AG08396 (cell line): ENCODE data around the gene FOXQ1.

Source experiments
- DNase-seq: peaks from one replicate; pipeline ENCODE4 v3.0.0; 2012; ENCODE audit warnings: low spot score, mixed read lengths

The FOXQ1 gene

DNA sequence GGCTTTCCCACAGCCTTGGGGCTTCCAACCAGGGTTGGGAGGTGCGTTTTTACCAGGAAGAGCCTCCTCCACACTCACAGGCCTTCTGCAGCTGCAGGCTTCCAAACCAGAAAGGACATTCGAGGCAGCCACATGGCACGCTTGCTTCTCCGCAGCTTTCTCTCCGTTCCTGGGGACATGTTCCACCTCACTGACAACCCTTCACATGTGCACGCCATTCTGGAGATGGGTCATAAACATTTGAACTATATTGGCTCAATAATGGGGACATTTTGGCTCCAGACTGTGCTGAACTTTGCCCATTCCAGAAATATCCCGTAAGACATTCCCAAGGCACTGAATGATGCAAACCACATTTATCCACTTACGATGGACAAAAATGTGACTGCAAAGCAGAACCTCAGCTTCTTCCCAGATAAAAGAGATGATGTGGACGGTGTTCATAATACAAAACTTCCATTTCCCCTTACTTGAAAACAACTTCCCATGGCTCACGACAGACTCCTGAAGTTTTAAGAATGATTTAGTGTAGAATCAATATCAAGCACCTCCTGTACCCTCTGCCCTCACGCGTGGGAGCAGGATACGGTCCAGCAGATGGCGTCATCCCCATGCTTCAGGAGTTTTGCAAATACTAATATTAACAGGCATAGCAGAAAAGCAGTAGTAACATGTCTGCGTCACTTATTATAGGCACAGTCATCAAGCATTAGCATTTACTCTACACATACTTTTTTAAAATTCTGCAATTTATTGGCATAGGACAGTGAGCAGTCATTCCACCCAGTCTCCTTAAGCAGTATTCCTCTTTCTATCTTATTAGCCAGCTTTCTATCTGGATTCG lies 52.1 kb downstream of the FOXQ1 start:
- no peak for DNase-seq
